Sciatic nerve (tissue), 2 donors: Measurements from ENCODE around the gene SIRPA. TPM values are rescaled to one million over a fixed set of nuclear protein-coding genes. Genes with fewer than 3 reads are reported as not detected.

Source experiments
- ATAC-seq: fragments of 200-7000 bp; cut with Tn5 transposase; one replicate; pipeline ENCODE4 v1.9.1; 2020; ENCODE audit warnings: mild to moderate bottlenecking, moderate library complexity
- DNase-seq: peaks from one replicate; pipeline ENCODE4 v3.0.0-alpha.2; 2020; ENCODE audit warnings: low spot score
- intact Hi-C: fragments of 100-400 bp; cut with DNase I; formaldehyde crosslinking; loops from one replicate; pipeline ENCODE4 v1.14.2; 2022
- total RNA-seq: library from RNA; stranded (reverse); fragmentation: NEBNext Ultra II Directional; extraction: Animal tissue kit (Norgen Biotek cat#: 25700); gene quantifications from one replicate; pipeline ENCODE4 v1.2.1, GENCODE V29; 2021
- donor health status: DM: no; HTN: no; CAD: no.
- donor health status: DM: no; HTN: no; CAD: no.

The SIRPA gene
- total RNA-seq, 1 donor from 2014 or later: 55.5 TPM

DNA sequence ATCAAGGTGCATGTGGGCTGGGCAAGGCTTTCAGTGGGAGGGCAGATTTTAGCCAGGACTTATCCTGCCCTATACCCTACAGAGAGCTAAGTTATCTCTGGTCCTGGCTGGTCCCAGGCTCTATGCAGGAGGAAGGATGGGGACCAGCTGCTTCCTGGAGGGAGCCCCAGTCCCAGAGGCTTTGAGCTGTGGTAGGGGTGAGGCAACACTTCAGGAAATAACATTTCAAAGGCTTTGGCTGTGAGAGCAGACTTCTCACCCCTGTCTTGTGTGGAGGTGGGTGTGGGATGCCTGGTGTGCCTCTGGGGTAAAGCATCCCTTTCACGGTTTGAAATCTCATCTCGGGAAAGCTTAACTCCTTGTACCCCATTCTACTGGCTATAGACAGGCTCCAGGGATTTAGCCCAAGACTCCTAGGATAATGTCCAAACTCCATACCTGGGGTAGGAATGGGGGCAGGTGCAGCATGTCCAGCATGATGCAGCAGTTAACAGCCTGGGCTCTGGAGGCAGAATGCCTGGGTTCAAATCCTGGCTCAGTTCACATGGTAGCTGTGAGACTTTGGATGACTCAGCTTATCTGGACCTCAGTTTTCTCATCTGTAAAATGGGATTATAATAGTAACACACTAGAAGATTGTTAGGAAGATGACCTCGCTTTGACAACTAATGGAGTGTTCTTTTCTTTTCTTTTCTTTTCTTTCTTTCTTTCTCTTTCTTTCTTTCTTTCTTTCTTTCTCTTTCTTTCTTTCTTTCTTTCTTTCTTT is 27.5 kb upstream of the SIRPA start:
- DNase-seq (no peak), ATAC-seq (no peak)
- intact Hi-C loops: no loop called here

DNA sequence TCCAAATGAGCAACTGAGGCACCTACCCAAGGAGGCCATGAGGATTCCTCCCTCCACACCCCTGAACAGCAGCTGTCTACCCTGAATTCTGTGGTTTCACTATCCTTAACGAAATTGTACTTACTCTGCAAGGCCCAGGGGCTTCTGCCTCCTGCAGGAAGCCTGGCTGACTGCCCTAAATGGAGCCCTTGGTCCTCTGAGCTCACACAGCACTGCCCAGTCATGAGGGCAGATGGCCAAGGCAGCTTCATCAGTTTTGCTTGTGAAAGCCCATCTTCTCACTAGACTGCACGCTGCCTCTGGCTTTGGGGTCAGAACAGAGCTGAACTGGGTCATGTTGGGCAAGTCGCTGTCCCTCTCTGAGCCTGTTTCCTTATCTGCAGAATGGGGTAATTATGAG is 26.4 kb upstream of the SIRPA start:
- intact Hi-C loops: no loop called here
- ATAC-seq (no peak), DNase-seq (no peak)

DNA sequence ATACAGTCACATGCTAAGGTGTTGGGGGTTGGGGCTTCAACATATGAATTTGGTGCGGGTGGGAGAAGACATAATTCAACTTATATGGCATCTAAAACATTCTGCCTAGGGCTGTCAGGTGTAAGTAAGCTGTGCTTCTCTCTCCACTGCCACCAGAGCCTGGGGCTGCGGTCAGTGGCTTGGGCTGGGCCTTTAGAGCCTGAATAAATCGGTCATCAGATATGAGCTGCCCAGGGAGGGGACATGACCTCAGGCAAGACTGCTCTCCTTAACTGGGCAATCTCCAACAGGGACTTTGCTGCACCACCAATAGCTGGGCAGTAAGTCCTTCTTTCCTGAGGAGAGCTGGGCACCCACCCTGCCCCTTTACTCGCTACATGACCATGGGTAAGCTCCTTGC is 24.9 kb upstream of the SIRPA start:
- intact Hi-C loops: no loop called here
- ATAC-seq (no peak), DNase-seq (no peak)

DNA sequence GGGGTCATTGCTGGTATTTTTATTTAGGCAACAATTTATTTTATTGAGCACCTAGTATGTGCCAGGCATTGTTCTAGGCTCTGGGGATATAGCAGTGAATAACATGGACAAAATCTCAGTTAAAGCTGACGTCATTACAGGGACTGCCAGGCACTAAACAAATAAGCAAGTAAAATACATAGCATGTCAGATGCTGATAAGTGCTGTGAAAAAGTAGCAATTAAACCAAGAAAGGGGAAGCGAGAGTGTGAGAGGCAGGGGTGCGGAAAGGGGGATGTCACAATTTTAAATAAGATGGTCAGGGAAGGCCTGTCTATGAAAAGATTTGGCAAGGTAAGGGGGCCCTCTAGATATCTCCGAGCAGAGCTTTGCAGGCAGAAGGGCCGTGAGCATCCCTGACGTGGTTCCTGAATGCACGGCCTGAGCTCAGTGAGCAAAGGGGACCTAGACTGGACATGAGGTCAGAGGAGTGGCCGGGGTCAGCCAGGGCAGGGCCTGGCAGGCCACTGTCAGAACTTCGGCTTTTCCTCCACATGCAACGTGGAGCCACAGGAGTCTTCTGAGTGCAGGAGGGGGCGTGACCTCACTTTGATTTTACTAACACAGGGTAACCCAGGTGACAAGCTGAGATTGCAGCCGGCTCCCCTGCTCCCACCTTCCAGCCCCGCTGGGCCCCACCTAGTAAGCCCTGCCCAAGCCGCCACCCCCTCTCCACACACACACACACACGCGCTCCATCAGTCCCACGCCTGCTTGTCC is 24.2 kb upstream of the SIRPA start:
- peak; percentile 24 for ATAC-seq
- no peak for DNase-seq
- intact Hi-C loops: no loop called here

DNA sequence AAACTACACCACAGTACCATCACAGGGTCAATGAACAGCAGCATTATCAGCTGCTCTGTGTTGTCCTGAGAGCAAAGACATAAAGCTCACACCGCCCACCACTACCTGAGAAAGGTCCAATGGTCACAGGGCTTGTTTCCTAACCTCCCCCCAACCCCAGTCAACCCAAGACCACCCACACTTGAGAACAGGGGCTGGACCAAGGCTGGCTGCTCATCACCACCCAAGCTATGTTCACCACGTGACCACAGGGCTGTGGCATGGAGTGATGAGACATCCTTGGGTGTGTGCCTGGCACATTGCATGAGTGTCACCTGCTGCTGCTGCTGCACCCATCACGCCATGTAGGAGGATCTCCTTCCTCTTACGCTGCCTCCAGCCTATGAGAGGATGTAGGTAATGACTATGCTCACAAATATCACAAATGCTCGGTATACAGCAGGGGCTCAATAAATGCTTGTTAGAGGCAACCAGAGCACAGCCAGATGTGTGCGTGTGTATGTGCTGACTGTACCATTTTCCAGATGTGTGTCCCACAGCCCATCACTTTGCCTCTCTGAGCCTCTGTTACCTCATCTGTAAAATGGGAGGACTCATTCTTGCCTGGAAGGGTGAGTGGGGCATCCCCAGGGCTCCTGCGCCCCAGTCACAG is 23.3 kb upstream of the SIRPA start:
- intact Hi-C loops: no loop called here
- ATAC-seq (no peak), DNase-seq (no peak)

DNA sequence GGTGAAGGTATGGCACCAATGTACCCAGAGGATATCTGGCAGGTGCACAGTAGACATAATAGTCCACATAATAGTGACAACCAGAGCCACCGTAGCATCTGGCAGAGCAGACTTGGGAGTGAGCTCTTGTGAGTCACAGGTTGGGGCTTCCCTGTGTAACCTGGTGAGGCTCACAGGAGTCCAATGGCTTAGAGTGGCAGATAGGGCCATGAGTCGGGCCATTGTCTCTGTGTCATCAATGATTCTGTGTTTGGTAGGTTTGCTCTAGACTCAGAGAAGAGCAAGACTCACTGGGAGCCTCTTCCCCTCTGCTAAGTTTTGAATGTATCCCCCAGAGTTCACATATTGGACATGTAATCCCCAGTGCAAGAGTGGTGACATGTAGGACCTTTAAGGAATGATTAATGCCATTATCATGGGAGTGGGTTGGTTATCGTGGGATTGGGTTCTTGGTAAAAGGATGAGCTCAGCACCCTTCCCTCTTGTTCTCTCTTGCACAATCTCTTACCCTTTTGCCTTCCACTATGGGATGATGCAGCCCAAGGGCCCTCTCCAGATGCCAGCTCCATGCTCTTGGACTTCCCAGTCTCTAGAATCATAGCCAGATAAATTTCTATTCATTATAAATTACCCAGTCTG is 22.6 kb upstream of the SIRPA start:
- ATAC-seq: no peak
- DNase-seq: no peak
- intact Hi-C loops: no loop called here

DNA sequence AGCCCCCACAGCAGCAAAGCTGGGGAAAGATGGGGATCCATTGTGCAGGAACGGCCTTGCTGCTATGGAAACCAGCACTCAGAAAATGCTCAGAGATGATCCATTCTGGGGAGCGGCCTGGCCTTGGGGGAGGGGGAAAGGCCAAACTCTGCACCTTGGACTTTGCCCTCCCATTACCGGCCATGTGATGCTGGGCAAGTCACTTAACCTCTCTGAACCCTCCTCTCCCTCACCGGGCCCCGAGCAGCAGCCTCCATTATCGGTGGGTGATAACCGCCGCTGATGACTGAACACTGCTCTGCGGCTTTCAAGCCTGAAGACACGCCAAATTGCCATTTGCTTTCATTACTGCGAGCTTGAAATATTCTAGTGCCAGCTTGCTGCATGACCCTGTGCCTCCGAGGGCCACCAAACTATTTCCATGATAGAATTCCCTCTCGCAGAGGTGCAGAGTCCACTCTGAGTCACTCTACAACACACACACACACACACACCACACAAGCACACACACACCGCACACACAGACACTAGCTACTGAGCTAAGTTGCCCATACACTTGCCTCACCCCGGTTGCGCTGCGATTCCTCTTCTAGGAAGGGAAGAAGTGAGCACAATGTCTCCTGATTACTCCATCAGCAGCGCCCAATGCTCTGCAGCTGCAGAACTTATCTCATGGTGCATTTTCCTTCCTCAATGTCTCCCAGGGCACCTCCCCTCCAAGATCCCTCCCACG is 20.6 kb upstream of the SIRPA start:
- DNase-seq: no peak
- ATAC-seq: peak; percentile 12
- intact Hi-C loops: no loop called here

DNA sequence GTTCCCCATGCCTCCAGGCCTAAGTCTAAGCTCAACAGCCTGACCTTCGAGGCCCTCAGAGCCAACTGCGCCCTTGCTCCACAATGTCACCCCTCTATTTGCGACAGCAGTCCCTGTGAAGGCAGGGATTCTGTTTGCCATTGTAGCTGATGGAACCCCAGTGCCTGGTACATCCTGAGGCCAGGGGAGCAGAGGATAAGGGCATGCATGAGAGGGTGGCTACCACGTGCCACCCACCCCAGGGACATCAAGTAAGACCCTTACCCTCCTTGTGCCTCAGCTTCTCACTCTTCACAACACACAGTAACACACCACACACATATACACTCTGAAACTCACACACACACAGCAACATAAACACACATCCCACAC is 20.0 kb upstream of the SIRPA start:
- DNase-seq (no peak), ATAC-seq (no peak)
- intact Hi-C loops: no loop called here

DNA sequence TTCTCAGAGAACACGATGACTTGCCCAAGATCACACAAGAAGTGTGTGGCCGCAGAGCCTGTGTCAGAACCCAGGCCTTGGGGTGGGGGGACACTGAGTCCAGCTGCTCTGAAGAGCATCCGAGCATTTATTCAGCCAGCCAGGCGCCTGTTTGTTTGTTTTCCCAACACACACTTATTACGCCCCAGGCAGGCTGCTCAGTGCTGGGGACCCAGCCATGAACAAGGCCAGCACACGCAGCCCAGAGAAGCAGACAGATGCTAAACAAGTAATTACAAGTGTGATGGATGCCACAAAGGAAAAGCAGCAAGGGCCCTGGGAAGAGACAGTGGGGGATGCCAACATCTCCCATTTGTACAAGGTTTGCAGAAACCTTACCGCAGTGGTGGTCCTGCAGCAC is 19.4 kb upstream of the SIRPA start:
- ATAC-seq (no peak), DNase-seq (no peak)
- intact Hi-C loops: no loop called here

DNA sequence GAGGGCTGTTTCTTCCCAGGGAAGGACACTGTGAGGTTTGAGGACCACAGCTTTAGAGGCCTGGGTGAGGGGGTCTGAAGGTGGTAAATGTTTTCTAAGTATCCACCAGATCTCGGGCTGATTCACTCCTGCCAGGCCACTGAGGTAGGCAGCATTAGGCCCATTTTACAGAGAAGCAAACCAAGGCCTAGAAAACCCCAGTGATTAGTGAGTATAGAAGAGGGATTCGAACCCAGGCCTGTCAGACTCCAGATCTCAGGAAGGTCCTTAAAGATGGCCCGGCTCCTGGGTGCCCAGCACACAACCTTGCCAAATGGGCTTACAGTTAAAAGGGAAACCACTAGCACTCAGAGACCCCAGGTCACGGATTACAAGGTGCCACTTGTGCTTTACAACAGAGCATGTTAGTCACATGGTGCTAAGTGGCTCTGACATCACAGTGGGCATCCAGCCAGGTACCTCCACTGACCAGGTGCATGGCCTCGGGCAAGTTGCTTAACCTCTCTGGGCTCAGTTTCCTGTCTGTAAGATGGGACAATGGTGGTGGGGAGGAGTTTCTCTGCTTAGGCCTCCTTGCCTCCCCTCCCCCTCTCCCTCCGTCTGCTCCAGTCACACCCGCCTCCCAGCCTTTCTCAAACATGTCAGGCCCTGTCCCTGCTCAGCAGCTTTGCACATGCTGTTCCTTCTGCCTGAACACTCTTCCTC is 18.8 kb upstream of the SIRPA start:
- intact Hi-C loops: no loop called here
- ATAC-seq: no peak

DNA sequence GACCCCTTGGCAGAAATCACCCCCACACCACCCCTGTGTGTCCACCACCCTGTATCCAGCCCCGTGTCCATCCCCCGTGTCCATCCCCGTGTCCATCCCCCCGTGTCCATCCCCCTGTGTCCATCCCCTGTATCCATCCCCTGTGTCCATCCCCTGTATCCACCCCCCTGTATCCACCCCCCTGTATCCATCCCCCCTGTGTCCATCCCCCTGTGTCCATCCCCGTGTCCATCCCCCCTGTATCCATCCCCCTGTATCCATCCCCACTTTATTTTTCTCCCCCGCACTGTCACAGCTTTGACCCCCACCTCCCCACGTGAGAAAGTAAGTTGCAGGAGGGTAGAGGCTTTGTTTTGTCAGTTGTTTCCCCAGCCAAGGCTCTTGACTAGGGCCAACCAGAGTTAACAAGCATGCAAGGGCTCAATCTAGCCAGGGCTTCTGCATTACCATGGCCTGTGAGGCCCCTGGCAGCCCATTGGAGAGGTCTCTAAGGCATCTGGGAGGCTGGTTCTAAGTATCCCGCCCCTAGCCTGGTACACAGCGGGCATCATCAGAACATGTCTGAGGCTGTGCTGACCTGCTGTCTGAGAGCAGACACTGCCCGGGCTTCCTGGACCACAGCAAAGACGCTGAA is 18.1 kb upstream of the SIRPA start:
- ATAC-seq (no peak), DNase-seq (no peak)
- intact Hi-C loops: no loop called here

More for the DNA sequence above, 18.8 kb upstream of the SIRPA start:
- DNase-seq: no peak

DNA sequence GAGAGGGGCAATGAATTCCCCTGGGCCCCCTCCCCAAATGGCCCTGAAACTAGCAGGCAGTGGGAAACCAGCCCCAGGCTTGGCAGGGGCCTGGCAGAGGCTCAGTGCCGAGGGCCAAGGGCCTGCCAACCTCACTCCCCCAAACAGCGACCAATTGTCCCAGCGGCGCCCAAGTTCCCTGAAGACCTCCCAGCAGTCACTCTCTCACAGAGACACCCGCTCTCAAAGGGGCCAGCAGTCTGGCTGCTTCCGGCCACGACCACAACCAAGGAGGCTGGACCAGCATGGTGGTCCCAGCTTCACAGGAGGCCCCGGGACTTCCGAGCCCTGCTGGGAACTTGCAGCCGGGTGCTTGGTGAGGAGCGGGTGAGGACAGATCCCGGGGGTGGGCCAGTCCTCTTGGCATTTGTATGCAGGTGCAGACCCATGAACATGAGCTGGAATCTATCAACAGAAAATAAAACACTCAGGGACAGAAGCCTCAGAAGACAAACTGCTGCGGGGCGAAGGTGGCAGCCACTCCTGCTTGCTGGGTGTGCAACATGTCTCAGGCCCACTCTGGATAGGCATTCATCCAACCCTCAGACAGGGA is 17.5 kb upstream of the SIRPA start:
- no peak for ATAC-seq
- no peak for DNase-seq
- intact Hi-C loops: no loop called here

DNA sequence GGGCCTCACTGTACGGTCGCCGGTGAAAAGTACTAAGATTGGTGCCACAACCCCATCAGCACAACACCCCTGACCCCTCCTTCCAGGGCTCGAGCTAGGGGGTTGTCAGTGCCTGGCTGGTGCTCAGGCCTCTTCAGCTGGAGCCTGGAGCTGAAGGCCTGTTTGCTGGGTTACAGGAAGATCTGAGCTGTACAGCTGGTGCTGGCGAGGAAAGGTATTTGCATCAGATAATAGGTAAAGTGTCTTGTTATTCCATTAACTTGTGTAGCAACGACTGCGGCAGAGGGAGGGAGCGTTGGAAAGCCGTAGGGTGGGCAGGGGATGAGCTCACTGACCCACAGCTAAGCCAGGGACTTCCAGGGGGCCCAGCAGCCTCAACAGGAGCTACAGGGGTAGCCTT is 15.8 kb upstream of the SIRPA start:
- DNase-seq (no peak), ATAC-seq (no peak)
- intact Hi-C loops: no loop called here

DNA sequence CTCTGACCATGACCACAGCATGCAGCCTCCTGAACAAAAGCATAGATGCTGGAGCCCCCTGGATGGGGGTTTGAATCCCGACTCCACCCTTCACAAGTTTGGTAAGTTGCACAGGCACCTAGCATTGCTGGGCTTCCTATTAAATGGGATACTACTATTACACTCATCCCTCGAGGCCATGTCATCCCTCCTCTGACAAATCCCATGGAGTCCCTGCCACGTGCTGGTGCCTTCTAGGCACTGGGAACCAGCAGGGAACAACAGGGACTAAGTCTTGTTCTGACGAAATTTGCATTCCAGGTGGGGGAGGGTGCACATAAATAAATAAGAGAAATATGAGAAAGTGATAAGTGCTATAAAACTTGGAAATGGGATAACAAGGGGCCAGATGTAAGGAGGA is 15.3 kb upstream of the SIRPA start:
- intact Hi-C loops: no loop called here
- ATAC-seq: no peak
- no peak for DNase-seq

DNA sequence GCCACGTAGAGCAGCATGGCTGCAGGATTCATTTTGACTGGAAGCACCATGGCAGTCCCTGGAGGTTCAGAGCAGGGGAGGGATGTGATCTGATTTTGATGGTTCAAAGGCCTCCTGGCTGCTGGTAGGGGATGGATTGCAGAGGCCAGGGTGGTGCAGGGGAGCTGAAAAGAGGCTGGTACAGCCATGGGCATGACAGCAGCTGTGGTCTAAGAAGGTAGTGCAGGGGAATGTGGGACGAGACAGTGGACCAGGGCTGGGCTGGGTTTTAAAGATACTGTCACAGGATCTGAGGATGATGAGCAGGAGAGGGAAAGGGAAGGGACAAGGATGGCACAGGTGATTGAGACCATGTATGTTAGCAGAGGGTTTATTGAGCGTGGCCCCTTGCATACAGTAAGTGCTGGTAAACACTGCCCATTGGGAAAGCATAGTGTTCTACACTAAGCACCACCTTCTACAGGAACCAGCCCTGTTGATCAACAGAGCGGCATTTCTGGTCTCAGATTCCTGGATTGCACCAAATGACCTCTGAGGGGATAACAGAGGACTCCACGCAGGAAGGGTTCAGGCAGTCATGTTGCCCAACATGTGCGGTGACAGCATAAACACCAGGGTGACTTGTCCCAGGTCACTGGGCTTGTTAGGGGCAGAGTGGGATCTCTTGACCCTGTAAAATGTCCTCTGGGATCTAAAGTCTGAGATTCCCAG is 14.5 kb upstream of the SIRPA start:
- ATAC-seq: no peak
- no peak for DNase-seq
- intact Hi-C loops: no loop called here

DNA sequence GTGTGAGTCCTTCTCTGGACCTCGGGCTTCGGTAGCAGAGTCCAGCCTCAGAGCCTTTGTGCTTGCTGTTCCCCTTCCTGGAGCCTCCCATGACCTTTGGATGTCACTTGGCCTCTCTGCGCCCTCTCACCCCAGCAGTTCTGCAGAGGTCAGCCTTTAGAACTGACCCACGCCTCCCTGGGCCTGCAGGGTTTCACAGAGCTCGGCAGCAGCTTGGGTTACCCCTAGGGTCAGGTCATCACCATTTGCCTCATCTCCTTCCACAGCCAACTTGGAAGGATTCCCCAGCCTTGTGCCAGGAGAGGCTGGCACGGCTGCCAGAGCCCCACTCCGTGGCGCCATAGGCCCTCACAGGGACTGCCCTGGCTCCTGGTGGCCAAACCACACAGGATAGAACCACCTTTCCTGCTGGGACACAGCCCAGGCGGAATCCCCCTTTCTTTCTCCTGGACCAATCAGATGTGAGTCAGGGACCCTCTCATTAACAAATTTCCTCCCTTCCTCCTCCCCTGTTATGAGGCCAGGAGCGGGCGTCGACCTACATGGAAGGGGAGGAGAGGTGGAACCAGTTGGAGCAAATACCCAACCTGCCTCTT is 13.9 kb upstream of the SIRPA start:
- intact Hi-C loops: no loop called here
- DNase-seq (no peak), ATAC-seq (peak; percentile 52)

DNA sequence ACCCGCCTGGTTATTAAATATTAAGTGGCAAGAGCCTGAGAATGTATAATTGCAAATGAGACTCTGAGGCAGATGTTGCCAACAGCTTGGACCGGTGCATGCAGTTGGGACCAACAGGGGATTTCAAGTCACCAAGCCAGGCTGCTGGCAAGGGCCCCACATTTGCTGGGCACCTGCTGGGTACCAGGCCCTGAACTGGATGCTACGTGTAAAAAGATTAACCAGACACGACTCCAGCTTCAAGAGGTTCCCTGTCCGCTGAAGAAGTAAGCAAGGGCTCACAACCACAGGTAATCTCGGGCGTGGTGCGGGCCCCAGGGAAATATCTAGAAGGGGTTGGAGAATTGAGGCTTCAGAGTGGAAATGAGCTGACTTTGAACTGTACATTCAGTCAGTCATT is 13.2 kb upstream of the SIRPA start:
- ATAC-seq (no peak), DNase-seq (no peak)
- intact Hi-C loops: no loop called here
